Transverse colon (tissue), 3 donors: ENCODE measurements around the gene KNCN.

Experiments used
- POLR2A ChIP-seq: fragments of 450-650 bp; IDR thresholded peaks from one replicate; pipeline ENCODE4 v1.6.1; 2016; ENCODE audit warnings: antibody characterized with exemption, mild to moderate bottlenecking, moderate library complexity
- TF ChIP-seq, protein P1 (sequence below), 5 experiments: fragments of 200-600 bp in 3 of 5; fragments of 450-650 bp in 2 of 5; sonication (generic) in 3 of 5; IDR thresholded peaks; 1 replicate in 2 of 5; 2 replicates in 3 of 5; pipeline ENCODE4 v1.5.1; 2016 to 2017; ENCODE audit warnings: antibody characterized with exemption in 5 of 5, inconsistent platforms in 3 of 5, mild to moderate bottlenecking in 2 of 5, moderate library complexity in 1 of 5

- no peak for TF ChIP-seq POLR2A
- TF ChIP-seq, protein P1, sequence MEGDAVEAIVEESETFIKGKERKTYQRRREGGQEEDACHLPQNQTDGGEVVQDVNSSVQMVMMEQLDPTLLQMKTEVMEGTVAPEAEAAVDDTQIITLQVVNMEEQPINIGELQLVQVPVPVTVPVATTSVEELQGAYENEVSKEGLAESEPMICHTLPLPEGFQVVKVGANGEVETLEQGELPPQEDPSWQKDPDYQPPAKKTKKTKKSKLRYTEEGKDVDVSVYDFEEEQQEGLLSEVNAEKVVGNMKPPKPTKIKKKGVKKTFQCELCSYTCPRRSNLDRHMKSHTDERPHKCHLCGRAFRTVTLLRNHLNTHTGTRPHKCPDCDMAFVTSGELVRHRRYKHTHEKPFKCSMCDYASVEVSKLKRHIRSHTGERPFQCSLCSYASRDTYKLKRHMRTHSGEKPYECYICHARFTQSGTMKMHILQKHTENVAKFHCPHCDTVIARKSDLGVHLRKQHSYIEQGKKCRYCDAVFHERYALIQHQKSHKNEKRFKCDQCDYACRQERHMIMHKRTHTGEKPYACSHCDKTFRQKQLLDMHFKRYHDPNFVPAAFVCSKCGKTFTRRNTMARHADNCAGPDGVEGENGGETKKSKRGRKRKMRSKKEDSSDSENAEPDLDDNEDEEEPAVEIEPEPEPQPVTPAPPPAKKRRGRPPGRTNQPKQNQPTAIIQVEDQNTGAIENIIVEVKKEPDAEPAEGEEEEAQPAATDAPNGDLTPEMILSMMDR (IDR thresholded peaks at IDR 0.05), result no peak
Measured at GRCh38 chr1:46497665-46498064, 53.8 kb downstream of the KNCN start.
